T-helper 1 cell treated with Interleukin-12 subunit alpha and Interleukin-12 subunit beta and Interleukin-4 antibody, amounts not matched to agents 30 ng/mL and 1 ng/mL, for 36 hours (primary cell): ENCODE measurements around the gene KRTAP5-3. TPM values are rescaled to one million over a fixed set of nuclear protein-coding genes. Genes with fewer than 3 reads are reported as not detected.

Source experiments
- intact Hi-C: fragments of 100-400 bp; cut with micrococcal nuclease; formaldehyde crosslinking; loops from one replicate; pipeline ENCODE4 v1.15.1; 2024
- total RNA-seq: library from RNA; stranded (reverse); gene quantifications from 2 replicates; pipeline ENCODE4 v1.2.3, GENCODE V29; 2022

Gene KRTAP5-3
- total RNA-seq, 1 donor from 2014 or later = not detected

- intact Hi-C loops = no loop called here
Measured at GRCh38 chr11:1565904-1566247, 42.4 kb downstream of the KRTAP5-3 start.

- intact Hi-C loops = no loop called here
Measured at GRCh38 chr11:1565173-1565903, 42.9 kb downstream of the KRTAP5-3 start.

GRCh38 chr11:1564535-1565172, 43.6 kb downstream of the KRTAP5-3 start:
- intact Hi-C loops = no loop called here

GRCh38 chr11:1563697-1564534, 44.3 kb downstream of the KRTAP5-3 start:
- intact Hi-C loops = no loop called here

- intact Hi-C loops = no loop called here
Measured at GRCh38 chr11:1563149-1563638, 45.1 kb downstream of the KRTAP5-3 start.

- intact Hi-C loops = no loop called here
Measured at GRCh38 chr11:1562469-1563148, 45.7 kb downstream of the KRTAP5-3 start.

- intact Hi-C loops = no loop called here
Measured at GRCh38 chr11:1561955-1562354, 46.3 kb downstream of the KRTAP5-3 start.

- intact Hi-C loops = no loop called here
Measured at GRCh38 chr11:1561266-1561665, 47.0 kb downstream of the KRTAP5-3 start.

- intact Hi-C loops = no loop called here
Measured at GRCh38 chr11:1560649-1561251, 47.5 kb downstream of the KRTAP5-3 start.

GRCh38 chr11:1560002-1560648, 48.1 kb downstream of the KRTAP5-3 start:
- intact Hi-C loops = no loop called here

GRCh38 chr11:1559111-1559951, 48.9 kb downstream of the KRTAP5-3 start:
- intact Hi-C loops = no loop called here

- intact Hi-C loops = no loop called here
Measured at GRCh38 chr11:1558775-1559110, 49.5 kb downstream of the KRTAP5-3 start.

GRCh38 chr11:1557904-1558774, 50.1 kb downstream of the KRTAP5-3 start:
- intact Hi-C loops = no loop called here

Other genes with a start within 250 kb of the KRTAP5-3 start
- 0.27 and 0.44 TPM in 2 replicates for gene BRSK2, start 218.5 kb downstream of the KRTAP5-3 start, total RNA-seq
- gene MOB2, start 121.7 kb downstream of the KRTAP5-3 start, total RNA-seq = 41.7 and 45.1 TPM in 2 replicates
- 0.59 and 1.3 TPM in 2 replicates for gene DUSP8, start 36.2 kb downstream of the KRTAP5-3 start, total RNA-seq
- not detected in 2 replicates for gene KRTAP5-1, start 23.2 kb downstream of the KRTAP5-3 start, total RNA-seq
- gene KRTAP5-2, start 10.2 kb downstream of the KRTAP5-3 start, total RNA-seq = not detected in 2 replicates
- gene KRTAP5-4, start 13.7 kb upstream of the KRTAP5-3 start, total RNA-seq = not detected in 2 replicates
- not detected in 2 replicates for gene KRTAP5-5, start 21.3 kb upstream of the KRTAP5-3 start, total RNA-seq
- gene KRTAP5-6, start 88.7 kb upstream of the KRTAP5-3 start, total RNA-seq = not detected in 2 replicates
- 1.2 and 1.8 TPM in 2 replicates for gene IFITM10, start 142.1 kb upstream of the KRTAP5-3 start, total RNA-seq
- gene CTSD, start 155.5 kb upstream of the KRTAP5-3 start, total RNA-seq = 209 and 218 TPM in 2 replicates
- gene SYT8, start 226.5 kb upstream of the KRTAP5-3 start, total RNA-seq = not detected in 2 replicates
- gene TNNI2, start 230.5 kb upstream of the KRTAP5-3 start, total RNA-seq = not detected in 2 replicates
- gene LSP1, start 244.6 kb upstream of the KRTAP5-3 start, total RNA-seq = 418 and 430 TPM in 2 replicates